NOMO-1 treated with DMSO at 0.1 percent for 48 hours (cell line): ENCODE results near the gene PLVAP.
A peak's percentile ranks its signal among the peaks of the same experiment; 100 is the strongest.

Source experiments
- DNase-seq: peaks from one replicate; lab custom pipeline; 2025; ENCODE audit not compliant: unreplicated experiment; lab: John Stamatoyannopoulos, UW

Gene PLVAP

DNA sequence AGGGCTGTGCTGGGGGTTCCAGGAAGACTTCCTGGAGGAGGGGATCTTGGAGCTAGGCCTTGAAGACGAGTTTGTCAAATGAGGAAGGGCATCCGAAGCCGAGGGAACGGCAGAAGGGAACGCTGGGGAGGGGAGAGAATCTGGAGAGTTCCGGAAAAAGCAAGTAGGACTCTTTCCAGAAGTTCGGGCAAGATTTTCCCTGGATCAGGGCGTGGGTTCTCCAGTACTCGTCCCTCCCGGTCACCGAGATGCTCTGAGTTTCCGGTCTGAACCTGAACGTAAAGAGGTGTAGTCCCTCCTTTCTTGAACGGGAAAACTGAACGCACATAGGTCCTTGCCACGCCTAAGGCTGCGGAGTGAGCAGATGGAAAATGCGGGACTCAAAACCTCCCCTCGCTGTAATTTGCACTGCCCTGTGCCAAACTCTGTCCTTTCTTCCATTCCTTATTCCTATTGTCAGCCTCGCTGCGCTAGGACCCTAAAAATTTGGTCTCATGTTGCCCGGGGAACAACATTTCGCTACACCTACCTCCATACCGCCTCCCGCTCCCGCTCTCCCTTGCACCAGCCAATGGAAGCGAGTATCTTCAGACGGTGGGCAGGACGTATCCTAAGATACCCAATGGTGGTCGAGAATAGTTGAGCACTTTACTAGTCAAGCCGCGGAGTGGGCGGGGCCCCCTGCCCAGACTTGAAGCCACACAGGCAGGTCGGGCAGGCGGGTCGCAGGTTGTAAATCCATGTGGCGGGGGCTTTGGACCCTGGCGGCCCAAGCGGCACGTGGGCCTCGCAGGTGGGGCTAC, 40.1 kb downstream of the PLVAP start, which contains the start of gene GTPBP3:
Gene GTPBP3, plus strand, starts transcription at position 682 of the 803 bp plus-strand sequence. Its CDS starts 59 bp downstream, at position 741.
- peak; percentile 99 for DNase-seq

DNA sequence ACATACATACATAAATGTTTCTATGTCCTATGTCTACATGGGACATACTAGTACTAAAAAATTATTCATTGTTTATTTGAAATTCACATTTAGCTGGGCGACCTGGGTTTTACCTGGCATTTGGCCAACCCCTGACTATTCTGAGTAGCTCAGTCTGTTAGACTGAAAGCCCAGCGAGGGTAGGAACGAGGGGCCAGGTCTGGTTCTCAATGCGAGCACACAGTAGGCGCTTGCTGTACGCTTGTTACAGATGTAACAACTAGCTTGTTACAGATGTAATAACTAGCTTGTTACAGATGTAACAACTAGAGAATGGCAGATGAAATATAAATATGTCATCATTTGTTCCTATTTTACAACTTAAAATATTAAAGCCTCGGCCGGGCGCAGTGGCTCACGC, 41.6 kb downstream of the PLVAP start:
- DNase-seq = no peak

DNA sequence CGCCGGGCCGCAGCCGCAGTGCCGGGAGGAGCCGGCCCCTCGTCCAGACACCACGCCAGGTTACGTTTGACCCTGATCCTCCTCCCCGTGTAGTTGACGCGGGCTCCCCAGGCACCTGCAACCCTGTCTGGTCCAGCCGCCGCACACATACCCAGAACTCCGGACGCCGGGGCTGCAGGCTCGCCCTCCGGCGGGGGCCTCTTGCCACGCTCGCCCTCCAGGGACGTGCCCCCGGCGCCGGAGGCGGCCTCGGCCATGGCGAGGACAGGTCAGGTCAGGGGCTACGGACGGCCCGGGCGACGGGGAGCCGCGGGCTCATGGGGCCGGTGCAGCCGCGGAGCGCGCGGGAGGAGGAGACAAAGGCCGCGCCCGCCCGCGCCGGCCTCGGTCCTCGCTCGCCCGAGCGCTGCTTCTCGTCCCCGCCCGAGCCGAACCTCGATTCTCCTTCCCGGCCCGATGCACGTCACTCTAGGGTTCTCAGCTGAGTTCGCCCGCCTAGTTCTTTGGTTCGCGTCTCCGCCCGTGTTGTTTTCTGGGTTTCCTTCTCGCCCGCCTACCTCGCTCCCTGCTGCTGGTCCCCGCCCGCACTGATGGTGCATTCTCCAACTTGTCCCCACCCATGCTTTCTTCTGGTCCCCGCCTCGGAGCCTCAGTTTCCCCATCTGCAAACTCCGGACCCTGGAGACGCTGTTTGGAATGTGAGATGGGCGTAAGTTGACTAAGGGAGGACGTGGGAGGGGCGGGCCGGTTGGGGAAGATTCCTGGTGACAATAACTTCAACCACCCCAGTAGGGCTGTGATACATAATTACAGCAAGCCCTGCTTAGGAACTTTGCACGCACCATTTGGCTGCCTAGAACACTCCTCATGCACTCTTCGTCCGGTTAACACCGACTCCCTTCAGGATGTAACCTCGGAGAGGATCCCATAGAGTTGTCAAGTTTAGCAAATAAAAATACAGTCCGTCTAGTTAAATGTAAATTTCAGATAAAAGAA, 42.4 kb downstream of the PLVAP start, which contains the start of gene ANO8:
Gene ANO8, minus strand, starts transcription at position 442 of the 996 bp plus-strand sequence. Its CDS starts 185 bp downstream, at position 257.
- DNase-seq = peak; percentile 96

DNA sequence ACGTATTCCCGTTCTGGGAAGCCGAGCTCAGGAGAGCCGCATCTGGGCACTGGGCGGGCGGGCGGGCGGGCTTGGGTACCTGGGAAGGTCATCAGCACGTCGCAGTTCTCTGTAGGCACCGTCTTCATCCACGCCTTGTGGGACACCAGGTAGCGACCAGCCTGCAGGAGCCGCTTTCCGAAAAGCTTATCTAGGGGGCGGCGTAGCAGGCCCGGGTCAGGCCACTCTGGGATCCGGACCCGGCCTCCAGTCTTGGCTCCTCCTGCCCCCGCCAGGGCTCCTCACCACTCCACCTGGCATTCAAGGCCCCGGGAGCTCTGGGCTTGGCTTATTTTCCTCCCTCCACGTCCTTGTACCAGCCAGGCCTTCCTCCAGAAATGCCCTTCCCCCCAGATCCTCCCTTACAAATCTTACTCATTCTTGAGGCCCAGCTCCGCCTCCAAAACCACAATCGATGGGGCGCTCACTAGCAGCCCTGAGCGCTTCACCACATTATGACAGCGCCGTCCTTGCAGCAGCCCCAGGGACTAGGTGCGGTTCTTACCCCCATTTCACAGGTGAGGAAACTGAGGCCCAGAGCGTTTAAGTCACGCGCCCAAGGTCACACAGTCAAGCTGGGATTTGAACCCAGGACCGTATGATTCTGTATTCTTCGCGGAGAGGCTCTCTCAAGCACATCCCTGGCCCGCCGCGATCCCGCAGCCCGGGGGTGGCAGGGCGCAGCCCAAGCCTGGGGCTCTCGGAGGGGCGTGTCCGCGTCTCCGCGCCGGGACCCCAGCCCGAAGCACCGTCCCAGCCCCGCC, 43.3 kb downstream of the PLVAP start:
- peak; percentile 92 for DNase-seq

DNA sequence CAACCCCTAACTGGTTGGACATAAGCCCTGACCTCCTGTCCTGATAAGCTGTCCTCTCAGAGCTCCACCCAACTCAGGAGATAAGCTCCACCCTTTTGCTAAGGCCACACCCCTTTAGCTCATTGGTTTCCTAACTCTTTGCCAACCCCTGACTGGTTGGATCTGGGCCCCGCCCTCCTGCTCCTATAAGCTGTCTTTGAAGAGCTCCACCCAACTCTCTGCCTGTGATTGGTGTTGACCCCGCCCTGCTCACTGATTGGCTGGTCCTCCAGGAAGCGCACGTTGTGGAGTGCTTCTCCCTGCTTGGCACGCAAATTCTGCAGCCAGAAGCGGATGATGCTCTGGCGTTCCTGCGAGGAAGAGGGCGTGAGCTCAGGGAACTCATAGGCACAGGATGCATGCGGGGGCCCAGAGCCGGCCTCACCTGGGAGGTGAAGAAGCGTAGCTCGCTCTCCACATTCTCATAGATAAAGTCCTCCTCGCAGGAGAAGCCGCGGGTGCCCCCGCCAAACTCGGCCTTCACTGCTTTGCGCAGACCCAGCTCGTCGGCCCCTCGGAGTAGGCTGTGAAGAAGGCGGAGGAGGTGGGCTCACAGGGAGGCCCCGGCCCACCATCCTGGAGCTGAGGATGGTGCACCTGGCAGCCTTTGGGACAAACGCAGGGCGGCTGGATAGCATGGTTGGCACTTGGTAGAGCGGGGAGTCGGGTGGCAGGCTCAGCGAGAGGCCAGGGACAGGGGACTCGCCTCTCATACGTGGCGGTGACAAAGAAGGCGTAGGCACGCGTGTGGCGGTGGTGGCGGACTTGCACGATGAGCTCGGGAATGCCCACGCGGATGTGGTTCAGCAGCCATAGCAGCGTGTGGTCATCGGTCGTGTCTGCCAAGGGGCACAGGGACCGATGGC, 44.2 kb downstream of the PLVAP start:
- DNase-seq = peak; percentile 19

DNA sequence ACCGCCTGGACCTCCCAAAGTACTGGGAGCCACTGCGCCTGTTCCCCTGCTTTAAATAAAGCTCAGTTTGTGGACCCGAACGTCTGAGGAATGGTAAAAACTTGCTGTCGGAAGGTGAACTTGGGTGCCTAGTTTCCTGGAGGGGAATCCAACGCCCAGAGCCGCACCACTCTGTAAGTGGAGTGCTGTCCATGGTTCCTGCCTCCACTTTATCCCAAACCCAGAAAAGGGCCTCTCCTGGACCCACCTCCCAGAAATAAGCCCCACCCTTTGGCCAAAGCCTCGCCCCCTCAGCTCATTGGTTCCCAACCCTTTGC, 44.8 kb downstream of the PLVAP start:
- DNase-seq = no peak

DNA sequence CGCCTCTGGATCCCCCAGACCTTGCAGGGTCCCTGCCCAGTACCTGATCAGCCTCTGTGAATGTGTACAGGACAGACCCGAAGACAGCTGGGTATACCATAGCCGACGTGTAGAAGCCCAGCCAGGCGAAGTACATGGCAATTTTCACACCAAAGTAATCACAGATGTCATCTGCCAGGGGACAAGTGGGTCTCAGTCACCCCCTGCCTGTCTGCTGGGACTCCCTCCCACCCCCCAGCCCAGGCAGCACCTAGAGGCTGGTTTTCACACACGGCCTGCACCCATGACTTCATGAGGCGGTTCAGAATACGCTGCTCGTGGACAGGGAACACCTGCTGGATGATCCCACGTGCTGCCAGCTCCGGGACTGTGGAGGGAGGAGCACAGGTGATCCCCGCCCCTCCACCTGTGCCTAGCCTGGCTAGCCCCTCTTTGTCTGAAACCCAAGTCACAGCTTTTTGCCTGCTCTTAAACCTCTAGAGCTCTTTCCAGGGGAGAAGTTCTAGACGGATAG, 46.0 kb downstream of the PLVAP start:
- DNase-seq = no peak

DNA sequence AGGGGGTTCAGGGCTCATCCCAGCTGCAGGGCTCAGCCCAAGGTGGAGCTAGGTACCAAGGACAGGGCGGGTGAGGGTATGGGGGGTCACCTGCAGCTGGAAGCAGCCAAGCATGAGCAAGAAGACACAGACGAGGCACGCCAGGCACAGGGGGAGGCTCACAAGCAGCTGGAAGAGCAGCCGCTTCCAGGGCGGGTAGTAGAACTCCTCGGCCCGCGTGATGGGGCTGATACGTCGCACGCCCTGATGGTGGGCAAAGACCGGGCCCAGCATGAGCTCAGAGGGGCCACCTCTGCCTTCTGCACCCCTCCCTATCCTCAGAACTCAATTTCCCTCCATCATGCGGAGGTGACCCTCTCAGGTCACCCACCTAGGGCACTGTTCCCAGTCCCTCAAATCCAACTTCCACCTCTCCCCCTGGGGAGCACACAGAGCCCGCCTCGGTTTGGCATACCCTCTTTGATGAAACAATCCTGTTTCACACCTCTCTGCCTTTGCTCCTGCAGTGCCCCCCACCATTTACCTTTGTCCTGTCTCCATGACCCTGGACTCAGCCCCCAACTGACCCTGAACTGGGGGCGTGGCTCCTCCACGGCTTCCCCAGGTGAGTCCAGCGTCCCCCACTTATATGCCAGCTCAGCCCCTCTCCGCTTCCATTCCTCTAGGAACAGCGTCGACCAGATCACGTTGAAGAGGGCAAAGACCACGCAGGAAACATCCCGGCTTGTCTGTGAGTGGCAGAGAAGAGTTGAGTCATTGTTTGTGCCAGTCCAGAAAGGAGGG, 46.7 kb downstream of the PLVAP start:
- DNase-seq = no peak

DNA sequence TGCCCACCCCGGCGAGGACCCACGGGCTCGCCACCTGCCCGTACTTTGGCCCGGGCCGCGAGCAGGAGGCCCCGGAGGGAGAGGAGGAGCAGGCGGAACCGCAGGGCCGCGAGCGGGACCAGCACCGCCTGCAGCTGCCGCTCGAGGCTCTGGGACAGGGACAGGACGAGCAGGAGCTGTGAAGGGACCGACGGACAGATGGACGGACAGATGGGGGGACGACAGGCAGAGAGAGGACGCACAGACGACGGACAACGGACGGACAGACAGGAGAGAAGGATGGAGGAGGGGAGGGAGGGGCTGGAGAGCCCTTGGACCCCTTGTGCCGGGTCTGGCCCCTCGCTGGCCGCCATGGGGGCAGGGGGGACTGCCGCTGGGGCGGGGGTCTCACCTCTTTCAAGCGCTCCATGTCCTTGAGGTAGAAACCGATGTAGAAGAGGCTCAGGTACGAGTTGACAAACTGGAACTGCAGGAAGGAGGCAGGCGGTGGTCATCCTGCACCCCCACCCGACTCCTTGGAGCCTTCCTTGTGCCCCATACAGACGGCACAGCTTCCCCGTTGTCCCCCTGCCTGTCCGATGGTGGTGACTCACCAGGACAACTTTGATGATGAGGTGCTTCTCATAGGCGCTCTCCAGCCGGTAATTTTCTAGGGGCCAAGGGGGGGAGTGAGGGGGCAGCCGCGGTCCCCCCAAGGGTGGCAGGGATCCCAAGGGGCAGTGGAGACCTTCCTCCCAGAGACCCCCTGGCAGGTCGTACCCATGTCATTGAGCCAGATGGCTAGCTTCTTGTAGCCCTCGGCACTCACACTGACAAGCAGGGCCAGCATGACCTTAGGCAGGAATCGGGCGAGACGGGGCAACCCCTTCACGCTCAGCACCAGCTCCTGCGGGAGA, 47.5 kb downstream of the PLVAP start:
- DNase-seq = no peak

DNA sequence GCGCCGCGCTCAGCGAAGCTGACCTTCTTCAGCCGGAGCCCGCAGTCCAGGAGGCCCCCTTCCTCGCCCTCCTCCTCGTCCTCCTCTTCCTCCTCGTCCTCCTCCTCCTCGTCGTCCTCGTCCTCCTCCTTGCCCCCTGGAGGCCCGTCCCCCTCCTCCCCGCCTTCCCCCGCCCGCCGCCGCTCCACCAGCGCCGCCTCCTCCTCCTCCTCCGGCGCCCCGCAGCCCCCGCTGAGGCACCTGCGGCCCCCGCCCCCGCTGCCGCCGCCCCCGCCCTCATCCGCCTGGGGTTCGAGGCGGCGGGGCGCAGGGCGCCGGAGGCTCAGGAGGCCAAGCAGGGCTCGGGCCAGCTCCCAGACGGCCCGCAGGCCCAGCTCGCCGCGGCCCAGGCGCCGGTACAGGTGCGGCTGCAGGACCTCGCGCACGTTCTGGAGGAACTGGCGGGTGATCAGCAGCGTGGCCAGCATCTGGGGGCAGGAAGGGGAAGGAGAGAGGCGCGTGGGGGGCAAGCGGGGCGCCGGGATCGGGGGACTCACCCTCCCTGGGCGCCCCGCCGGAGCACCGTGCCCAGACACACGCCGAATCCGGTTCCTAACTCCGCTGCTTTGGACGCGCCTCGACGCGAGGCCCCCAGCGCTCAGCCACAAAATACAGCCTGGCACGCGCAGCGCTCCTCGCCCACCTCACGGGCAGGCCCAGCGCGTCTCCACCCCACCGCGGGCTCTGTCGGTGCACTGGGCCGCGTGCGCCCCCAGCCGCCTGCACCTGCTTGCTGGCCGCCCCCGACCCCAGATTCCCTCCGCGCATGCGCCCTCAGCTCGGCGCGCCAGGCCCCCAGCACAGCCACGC, 48.4 kb downstream of the PLVAP start:
- DNase-seq = no peak

DNA sequence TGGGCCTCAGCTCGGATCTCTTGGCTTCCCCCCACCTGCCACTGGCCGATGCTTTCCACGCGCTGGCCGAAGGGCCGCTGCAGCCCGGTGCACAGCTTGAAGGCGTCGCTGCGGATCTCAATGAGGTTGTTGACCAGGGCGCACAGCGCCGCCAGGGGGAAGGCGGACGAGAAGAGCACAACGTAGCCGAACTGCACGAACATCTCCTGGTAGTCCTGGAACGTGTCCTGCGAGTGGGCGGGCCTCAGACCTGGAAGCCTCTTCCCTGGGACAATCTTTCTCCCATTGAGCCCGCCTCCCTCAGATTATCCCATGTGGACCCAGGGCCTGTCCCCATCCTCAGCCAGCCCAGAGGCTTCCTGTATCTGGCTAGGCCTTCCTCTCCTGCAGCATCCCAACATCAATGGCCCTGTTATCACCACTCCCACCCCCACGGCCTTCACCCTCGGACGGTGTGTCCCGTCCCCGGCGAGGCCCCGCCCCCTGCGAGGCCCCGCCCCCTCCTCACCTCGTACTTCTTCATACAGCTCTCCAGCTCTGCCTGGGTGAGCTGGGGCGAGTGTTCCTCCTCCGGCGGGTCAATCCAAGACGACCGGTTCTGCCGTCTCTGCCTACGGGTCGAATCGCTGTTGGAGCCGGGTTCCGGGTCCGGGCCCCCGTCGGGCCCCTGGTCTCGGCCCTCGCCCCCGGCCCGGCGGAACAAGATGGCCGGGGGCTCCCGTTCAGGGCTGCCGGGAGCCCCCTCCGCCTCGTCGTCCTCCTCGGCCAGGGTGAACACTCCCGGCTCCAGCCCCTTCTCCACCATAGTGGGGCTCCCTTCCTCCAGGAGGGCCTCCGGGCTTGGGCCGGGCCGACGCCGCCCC, 49.3 kb downstream of the PLVAP start:
- no peak for DNase-seq

DNA sequence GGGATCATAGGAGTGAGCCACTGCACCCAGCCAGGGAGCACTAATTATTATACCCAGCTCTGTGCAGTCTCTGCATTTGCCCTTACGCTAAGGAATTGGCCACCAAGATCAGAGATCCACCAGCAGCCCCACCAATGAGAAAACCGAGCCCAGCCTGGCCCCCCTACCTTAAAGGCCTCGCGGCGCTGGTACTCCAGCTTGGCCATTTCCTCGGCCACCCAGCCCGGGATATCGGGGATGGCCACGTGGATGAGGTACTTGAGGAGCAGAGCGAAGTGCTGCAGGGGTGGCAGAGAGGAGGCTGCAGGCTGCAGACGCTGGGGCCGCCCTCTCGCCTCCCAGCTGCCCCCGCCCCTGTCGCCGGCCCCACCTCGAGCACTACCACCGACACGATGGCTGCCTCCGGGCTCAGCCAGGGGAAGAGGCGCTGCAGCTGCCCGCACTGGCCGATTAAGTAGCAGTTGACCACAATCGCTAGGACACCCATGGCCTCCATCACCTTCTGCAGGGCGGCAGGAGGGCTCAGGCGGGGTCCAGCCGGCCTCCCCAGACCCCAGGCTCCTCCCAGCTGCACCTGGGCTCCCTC, 50.0 kb downstream of the PLVAP start:
- DNase-seq = no peak

DNA sequence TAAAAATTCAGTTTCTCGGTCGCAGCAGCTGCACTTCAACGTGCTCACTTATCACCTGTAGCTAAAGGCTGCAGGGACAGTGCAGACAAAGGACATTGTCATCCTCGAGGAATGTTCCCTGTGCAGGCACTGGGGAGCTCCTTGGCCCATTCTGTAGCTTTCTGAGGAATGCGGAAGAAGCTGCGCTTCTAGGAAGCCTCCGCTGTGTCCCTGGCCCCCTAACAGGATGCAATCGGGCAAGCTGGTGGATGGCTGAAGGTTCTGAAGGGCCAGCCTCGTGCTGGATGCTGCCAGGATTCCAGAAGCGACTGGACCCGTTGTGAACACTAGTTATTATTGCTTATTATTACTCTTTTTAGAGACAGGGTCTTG, 50.6 kb downstream of the PLVAP start:
- DNase-seq = no peak

DNA sequence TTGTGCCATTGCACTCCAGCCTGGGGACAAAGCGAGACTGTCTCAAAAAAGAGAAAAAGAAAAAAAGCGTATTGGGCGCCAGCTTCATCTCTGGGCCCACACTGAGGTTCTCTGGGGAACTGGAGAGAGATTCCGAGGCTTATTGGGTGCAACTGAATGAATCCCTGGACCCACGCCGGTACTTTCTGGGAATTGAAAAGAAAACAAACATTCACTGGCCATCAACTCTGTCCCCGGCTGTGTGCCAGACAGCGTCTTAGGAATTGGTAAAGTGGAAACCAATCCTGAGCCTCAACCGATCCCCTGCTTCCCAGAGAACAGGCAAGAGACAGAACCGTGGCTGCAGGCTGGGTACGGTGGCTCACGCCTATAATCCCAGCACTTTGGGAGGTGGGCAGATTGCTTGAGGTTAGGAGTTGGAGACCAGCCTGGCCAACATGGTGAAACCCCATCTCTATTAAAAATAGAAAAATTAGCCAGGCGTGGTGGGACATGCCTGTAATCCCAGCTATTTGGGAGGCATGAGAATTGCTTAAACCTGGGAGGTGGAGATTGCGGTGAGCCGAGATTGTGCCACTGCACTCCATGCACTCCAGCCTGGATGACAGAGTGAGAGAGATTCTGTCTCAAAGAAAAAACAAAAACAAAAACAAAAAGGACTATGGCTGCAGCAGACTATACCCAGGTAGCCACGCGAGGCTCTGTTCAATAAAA, 51.1 kb downstream of the PLVAP start:
- no peak for DNase-seq

DNA sequence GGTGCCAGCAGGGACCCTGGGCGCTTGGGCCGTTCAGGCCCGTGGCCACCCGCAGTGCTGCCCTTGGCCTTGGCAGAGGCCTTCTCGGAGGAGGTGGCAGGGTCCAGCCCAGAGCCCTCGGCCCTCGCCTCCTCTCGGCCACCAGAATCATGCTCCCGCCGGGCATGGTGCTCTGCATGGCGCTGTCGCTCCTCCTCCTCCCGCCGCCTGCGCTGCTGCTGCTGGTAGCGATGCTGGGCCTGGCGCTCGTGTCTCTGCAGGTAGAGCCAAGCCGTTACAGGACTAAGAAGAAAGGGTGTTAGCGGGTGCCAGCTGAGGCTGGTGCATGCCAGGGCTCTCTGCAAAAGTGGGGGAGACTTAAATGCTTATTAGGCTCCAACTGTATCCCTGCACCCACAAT, 52.0 kb downstream of the PLVAP start:
- no peak for DNase-seq
